MM.1S (cell line): ENCODE data around the gene RAD54L2.
A peak's percentile ranks its signal among the peaks of the same experiment; 100 is the strongest.
"Not testable (repeated sequence)": the region's sequence is repeated elsewhere in the genome, so short reads cannot be mapped to it uniquely, and the experiment has no call there.

ENCODE experiments used
- DNase-seq: peaks from one replicate; pipeline ENCODE4 v3.0.0-alpha.2; 2015
- H2AFZ ChIP-seq: fragments of 300-600 bp; sonication (generic); 2 replicates; pipeline ENCODE4 v1.6.0; 2016; ENCODE audit warnings: antibody characterized with exemption, low read length
- H3F3A ChIP-seq: fragments of 300-600 bp; sonication (generic); 2 replicates; pipeline ENCODE4 v1.6.1; 2016; ENCODE audit warnings: mild to moderate bottlenecking, antibody characterized with exemption, low read length, moderate library complexity, mixed read lengths; ENCODE audit not compliant: insufficient read depth
- H3K27ac ChIP-seq: fragments of 300-600 bp; sonication (generic); 2 replicates; pipeline ENCODE4 v1.5.1; 2016; ENCODE audit warnings: mild to moderate bottlenecking, low read length
- H3K27me3 ChIP-seq: fragments of 300-600 bp; sonication (generic); replicated peaks from 2 replicates; pipeline ENCODE4 v1.6.0; 2016; ENCODE audit warnings: low read length; ENCODE audit not compliant: insufficient read depth
- H3K36me3 ChIP-seq: fragments of 300-600 bp; sonication (generic); replicated peaks from 2 replicates; pipeline ENCODE4 v1.6.1; 2016; ENCODE audit warnings: mild to moderate bottlenecking, low read length, mixed read lengths; ENCODE audit not compliant: insufficient read depth
- H3K4me1 ChIP-seq: fragments of 300-600 bp; sonication (generic); 2 replicates; pipeline ENCODE4 v1.6.1; 2016; ENCODE audit warnings: low read length, mixed read lengths
- H3K4me2 ChIP-seq: fragments of 300-600 bp; sonication (generic); 2 replicates; pipeline ENCODE4 v1.6.0; 2016; ENCODE audit warnings: low read depth, low read length
- H3K4me3 ChIP-seq: fragments of 300-600 bp; sonication (generic); 2 replicates; pipeline ENCODE4 v1.5.1; 2016; ENCODE audit warnings: low read length, mixed read lengths
- H3K79me2 ChIP-seq: fragments of 300-600 bp; sonication (generic); 2 replicates; pipeline ENCODE4 v1.6.1; 2016; ENCODE audit warnings: mixed run types, low read length, mixed read lengths
- H3K9ac ChIP-seq: fragments of 300-600 bp; sonication (generic); 2 replicates; pipeline ENCODE4 v1.6.1; 2016; ENCODE audit warnings: low read length, mixed read lengths
- H3K9me2 ChIP-seq: fragments of 300-600 bp; sonication (generic); replicated peaks from 2 replicates; pipeline ENCODE4 v1.6.1; 2016; ENCODE audit warnings: mild to moderate bottlenecking, low read length, mixed read lengths; ENCODE audit not compliant: insufficient read depth
- H3K9me3 ChIP-seq: fragments of 300-600 bp; sonication (generic); replicated peaks from 2 replicates; pipeline ENCODE4 v1.6.1; 2016; ENCODE audit warnings: mild to moderate bottlenecking, low read length, mixed read lengths; ENCODE audit not compliant: insufficient read depth
- H4K20me1 ChIP-seq: fragments of 300-600 bp; sonication (generic); 2 replicates; pipeline ENCODE4 v1.6.1; 2016; ENCODE audit warnings: mild to moderate bottlenecking, low read length, moderate library complexity, mixed read lengths; ENCODE audit not compliant: insufficient read depth
- EZH2 ChIP-seq: fragments of 300-600 bp; sonication (generic); optimal IDR thresholded peaks from 2 replicates; pipeline ENCODE3; 2017; ENCODE audit warnings: low read depth, mild to moderate bottlenecking, antibody characterized with exemption, low read length, mixed read lengths
- EZH2phosphoT487 ChIP-seq: fragments of 300-600 bp; sonication (generic); IDR thresholded peaks from 2 replicates; pipeline ENCODE4 v1.6.1; 2018; ENCODE audit warnings: antibody characterized with exemption, low read length
- TF ChIP-seq, protein P1 (sequence below): fragments of 300-600 bp; sonication (generic); IDR thresholded peaks from 2 replicates; pipeline ENCODE4 v1.5.1; 2016; ENCODE audit warnings: antibody characterized with exemption, low read length, mixed read lengths

The RAD54L2 gene

DNA sequence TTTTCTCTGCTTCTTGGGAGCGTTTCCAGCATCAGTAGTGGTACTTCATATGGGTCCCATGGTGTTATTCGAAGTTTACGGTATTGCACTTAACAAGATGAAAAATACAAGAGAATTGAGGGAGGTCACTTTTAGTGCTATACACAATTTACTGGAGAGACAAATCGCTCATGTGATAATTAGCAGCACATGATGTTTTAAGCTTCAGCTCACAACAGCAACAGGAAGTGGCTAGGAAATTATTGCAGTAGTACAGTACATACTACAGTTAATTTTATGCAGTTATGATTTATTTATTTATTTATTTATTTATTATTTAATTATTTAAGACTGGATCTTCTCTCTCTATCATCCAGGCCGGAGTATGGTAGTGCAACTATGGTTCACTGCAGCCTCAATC is 24.3 kb upstream of the RAD54L2 start:
- Histone ChIP-seq H3K4me1 (no peaks in the 10 kb centered on the region), H2AFZ (no peak overlapping the region), H3F3A (no peaks in the 10 kb centered on the region), H3K36me3 (no peaks in the 10 kb centered on the region), H3K27me3 (no peaks in the 10 kb centered on the region), H4K20me1 (no peaks in the 10 kb centered on the region), H3K4me3 (no peak overlapping the region), H3K4me2 (no peak overlapping the region), H3K27ac (no peak overlapping the region), H3K9me3 (no peaks in the 10 kb centered on the region), H3K9ac (no peak overlapping the region), H3K79me2 (no peaks in the 10 kb centered on the region), H3K9me2 (no peaks in the 10 kb centered on the region)
- TF ChIP-seq, protein P1, sequence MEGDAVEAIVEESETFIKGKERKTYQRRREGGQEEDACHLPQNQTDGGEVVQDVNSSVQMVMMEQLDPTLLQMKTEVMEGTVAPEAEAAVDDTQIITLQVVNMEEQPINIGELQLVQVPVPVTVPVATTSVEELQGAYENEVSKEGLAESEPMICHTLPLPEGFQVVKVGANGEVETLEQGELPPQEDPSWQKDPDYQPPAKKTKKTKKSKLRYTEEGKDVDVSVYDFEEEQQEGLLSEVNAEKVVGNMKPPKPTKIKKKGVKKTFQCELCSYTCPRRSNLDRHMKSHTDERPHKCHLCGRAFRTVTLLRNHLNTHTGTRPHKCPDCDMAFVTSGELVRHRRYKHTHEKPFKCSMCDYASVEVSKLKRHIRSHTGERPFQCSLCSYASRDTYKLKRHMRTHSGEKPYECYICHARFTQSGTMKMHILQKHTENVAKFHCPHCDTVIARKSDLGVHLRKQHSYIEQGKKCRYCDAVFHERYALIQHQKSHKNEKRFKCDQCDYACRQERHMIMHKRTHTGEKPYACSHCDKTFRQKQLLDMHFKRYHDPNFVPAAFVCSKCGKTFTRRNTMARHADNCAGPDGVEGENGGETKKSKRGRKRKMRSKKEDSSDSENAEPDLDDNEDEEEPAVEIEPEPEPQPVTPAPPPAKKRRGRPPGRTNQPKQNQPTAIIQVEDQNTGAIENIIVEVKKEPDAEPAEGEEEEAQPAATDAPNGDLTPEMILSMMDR: no peak
- no peak for TF ChIP-seq EZH2
- TF ChIP-seq EZH2phosphoT487: no peak
- no peak for DNase-seq

DNA sequence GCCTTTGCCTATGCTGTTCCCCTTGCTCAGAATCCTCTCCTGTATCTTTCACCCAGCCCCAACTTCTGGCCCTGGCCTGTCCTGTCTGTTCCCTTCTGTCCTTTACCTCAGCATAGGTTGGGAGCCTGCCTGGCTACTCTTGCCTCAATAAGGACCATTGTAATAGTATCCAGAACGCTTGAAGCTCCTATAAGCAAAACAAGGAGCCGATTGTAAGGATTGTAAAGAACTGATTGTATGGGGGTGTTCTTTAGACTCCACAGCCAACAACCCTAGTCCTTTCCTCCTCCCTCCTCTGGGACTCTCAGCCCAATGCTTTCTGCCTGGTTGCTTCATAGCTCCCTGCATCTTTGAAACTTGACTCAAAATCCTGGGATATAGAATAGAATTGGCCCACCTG is 18.7 kb upstream of the RAD54L2 start:
- DNase-seq: no peak

DNA sequence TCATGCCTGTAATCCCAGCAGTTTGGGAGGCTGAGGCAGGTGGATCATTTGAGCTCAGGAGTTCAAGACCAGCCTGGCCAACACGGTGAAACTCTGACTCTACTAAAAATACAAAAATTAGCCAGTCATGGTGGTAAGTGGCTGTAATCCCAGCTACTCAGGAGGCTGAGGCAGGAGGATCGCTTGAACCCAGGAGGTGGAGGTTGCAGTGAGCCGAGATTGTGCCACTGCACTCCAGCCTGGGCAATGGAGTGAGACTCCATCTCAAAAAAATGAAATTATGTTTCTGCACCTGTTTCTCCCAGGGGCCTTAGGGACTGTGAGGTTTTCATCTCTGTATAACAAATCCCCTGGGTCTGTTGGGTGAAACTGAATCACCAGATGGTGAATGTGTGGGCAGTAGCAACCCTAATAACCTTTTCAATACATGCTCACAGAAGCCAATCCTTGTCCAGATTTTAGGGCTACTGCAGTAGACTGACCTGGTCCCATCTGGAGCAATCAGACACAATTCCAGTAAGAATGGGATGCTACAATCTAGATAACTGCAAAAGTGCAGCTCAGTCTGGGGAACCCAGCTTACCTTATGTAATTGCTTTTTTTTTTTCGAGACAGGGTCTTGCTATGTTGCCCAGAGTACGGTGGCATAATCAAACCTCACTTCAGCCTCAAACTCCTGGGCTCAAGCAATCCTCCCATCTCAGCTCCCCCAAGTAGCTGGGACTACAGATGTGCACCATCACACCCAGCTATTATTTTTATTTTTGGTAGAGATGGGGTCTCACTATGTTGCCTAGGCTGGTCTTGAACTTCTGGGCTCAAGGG is 17.4 kb upstream of the RAD54L2 start:
- not testable (repeated sequence) for H3K79me2 ChIP-seq, H3K9ac ChIP-seq, H2AFZ ChIP-seq, H3K9me2 ChIP-seq, H3K4me2 ChIP-seq, H3K9me3 ChIP-seq, H3K36me3 ChIP-seq, DNase-seq, H3K4me3 ChIP-seq, H3K27ac ChIP-seq, H3F3A ChIP-seq, H3K27me3 ChIP-seq, H3K4me1 ChIP-seq, H4K20me1 ChIP-seq

More for the DNA sequence above, 18.7 kb upstream of the RAD54L2 start:
- Histone ChIP-seq H3K27me3 (no peaks in the 10 kb centered on the region), H3K9ac (no peak overlapping the region), H3K27ac (no peak overlapping the region), H2AFZ (no peak overlapping the region), H3F3A (no peaks in the 10 kb centered on the region), H4K20me1 (no peaks in the 10 kb centered on the region), H3K4me3 (no peak overlapping the region), H3K79me2 (no peaks in the 10 kb centered on the region), H3K9me2 (no peaks in the 10 kb centered on the region), H3K4me1 (no peaks in the 10 kb centered on the region), H3K36me3 (no peaks in the 10 kb centered on the region), H3K4me2 (no peak overlapping the region), H3K9me3 (no peaks in the 10 kb centered on the region)
- TF ChIP-seq, protein P1: no peak
- no peak for TF ChIP-seq EZH2phosphoT487
- TF ChIP-seq EZH2: no peak

- no peak overlapping the region for H3K9ac ChIP-seq
- H3K79me2 ChIP-seq: no peaks in the 10 kb centered on the region
- H4K20me1 ChIP-seq: no peaks in the 10 kb centered on the region
- H3K9me2 ChIP-seq: no peaks in the 10 kb centered on the region
- H3K27ac ChIP-seq: no peak overlapping the region
- no peaks in the 10 kb centered on the region for H3K4me1 ChIP-seq
- 0 out of 2 replicates have a peak overlapping the region, but pooled peaks have one; percentile 15 for H3K4me2 ChIP-seq
- no peaks in the 10 kb centered on the region for H3F3A ChIP-seq
- no peaks in the 10 kb centered on the region for H3K9me3 ChIP-seq
- no peaks in the 10 kb centered on the region for H3K36me3 ChIP-seq
- H3K4me3 ChIP-seq: no peak overlapping the region
- TF ChIP-seq EZH2 (no peak), EZH2phosphoT487 (no peak)
- TF ChIP-seq, protein P1: no peak
- DNase-seq: no peak
- H3K27me3 ChIP-seq: no peaks in the 10 kb centered on the region
- H2AFZ ChIP-seq: peak overlapping the region; percentile 69
Measured at GRCh38 chr3:51522273-51522962, 16.1 kb upstream of the RAD54L2 start.

- not testable (repeated sequence) for H3K79me2 ChIP-seq, H3F3A ChIP-seq, H3K9me3 ChIP-seq, H3K27me3 ChIP-seq, H2AFZ ChIP-seq, DNase-seq, H3K4me1 ChIP-seq, H3K9me2 ChIP-seq, H3K4me2 ChIP-seq, H3K9ac ChIP-seq, H3K4me3 ChIP-seq, H3K27ac ChIP-seq, H4K20me1 ChIP-seq, H3K36me3 ChIP-seq
Measured at GRCh38 chr3:51524874-51525273, 13.6 kb upstream of the RAD54L2 start.
